GM23248 (cell line): ENCODE results near the gene NR1H4.

Source experiments
- EZH2 ChIP-seq: fragments of 200-600 bp; sonication (generic); IDR thresholded peaks from 2 replicates; pipeline ENCODE4 v1.6.1; 2018; ENCODE audit warnings: antibody characterized with exemption, mild to moderate bottlenecking; ENCODE audit not compliant: insufficient read depth, poor library complexity, severe bottlenecking
- EZH2phosphoT487 ChIP-seq: fragments of 200-600 bp; sonication (generic); IDR thresholded peaks from 2 replicates; pipeline ENCODE4 v1.6.1; 2018; ENCODE audit warnings: antibody characterized with exemption, moderate library complexity, mild to moderate bottlenecking, low read depth; ENCODE audit not compliant: insufficient read depth

DNA sequence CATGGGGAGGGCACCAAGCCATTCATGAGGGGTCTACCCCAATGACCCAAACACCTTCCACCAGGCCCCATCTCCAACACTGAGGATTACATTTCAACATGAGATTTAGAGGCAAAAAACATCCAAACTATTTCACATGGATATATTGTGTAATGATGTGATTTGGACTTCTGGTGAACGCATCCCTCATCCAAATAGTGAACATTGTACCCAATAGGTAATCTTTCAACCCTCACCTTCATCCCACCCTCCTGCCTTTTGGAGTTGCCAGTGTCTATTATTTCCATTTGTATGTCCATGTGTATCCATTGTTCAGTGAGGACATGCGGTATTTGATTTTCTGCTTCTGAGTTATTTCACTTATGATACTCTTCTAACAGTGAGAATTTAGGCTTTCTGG is 83.7 kb downstream of the NR1H4 start:
- TF ChIP-seq EZH2 (no peak), EZH2phosphoT487 (no peak)
